ENCODE data around the gene METTL13.

Gene METTL13, protein sequence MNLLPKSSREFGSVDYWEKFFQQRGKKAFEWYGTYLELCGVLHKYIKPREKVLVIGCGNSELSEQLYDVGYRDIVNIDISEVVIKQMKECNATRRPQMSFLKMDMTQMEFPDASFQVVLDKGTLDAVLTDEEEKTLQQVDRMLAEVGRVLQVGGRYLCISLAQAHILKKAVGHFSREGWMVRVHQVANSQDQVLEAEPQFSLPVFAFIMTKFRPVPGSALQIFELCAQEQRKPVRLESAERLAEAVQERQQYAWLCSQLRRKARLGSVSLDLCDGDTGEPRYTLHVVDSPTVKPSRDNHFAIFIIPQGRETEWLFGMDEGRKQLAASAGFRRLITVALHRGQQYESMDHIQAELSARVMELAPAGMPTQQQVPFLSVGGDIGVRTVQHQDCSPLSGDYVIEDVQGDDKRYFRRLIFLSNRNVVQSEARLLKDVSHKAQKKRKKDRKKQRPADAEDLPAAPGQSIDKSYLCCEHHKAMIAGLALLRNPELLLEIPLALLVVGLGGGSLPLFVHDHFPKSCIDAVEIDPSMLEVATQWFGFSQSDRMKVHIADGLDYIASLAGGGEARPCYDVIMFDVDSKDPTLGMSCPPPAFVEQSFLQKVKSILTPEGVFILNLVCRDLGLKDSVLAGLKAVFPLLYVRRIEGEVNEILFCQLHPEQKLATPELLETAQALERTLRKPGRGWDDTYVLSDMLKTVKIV

DNA sequence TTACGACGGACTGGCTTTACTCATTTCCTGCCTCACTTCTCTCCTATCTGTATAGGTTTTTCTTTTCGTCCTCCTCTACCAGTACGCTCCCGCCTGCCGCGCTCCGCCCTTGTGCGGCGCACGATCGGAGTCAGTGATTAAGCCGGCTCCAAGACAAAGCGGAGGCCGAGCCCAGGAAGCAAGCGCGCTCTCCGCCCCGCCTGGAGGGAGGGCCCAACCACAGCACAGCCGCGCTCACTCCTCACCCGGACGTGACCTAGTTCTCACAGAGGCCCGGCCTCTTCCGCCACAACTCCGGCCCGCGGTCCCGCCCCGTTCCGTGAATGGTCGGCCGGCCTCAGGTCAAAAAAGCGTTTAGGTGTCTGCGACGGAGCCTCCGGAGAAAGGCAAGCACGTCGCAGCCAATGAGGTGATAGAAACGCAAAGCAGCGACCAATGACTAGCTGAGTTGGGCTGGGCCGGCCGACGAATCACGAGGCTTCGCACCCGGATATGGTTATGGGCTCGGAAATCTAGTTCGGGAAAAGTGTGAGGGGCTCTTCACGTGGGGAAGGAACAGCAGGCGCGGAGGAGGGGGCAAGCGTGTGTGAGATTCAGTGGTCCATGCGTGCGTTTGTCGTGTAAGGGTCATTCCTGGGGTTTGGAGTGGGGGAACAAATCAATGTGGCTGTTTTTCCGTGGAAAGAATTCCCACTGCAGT lies at the start of gene METTL13:
TSS of gene METTL13 (plus strand) at position 485 of the 700 bp plus-strand sequence. CDS start 308 bp downstream, outside the sequence.
- DNase-seq, result peak; percentile 98

DNA sequence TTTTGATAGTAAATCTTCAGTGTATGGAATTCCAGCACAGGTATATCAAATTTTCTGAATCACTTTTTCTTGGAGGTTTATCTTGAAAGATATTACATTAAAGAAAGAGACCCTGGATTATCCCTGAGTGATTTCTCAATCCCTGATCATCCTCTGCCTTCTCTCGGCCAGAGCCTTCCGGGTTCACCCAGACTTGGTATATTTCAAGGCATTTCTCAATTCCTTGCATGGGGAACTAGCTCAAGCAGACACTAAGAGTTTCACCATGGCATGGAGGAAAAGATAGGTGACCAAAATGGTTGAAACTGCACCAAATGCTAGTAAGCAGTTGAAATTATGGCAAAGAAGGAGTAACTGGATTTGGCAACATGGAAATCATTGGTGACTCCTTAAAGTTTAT lies 45.3 kb upstream of the METTL13 start:
- DNase-seq, result no peak

DNA sequence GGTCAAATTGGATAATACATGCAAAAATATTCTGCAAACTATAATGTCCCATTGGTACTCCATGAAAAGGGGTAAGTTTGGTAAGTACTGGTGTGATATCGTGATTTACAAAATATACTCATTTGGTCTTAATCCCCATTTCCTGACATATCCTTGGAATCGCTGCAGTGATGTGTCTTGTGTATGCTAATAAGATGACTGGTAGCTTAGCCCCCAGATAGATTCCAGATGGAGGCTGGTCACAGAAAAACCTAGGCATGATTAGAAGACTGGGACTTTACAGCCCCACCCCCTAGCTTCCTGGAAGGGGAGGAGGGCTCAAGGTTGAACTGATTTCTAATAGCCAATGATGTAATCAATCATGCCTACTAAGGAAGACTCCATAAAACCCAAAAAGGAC lies 42.5 kb upstream of the METTL13 start:
- no peak for DNase-seq

DNA sequence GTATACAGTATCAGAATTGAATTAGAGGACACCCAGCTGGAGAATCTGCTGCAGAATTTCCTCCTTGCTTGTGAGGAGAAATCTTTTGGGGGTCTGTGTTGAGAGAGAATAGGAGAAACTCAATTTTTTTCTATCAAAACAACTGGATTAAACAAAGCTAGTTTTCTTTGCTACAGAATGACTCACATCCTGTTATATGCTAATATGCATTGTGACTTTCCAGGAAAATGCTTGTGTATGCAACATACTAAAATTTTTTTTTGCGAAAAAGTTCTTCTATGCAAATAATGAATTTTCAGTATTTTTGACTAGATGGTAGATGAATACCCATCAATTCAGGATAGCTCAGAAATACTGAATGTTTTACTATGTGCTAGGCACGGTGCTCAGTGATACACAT lies 41.8 kb upstream of the METTL13 start:
- no peak for DNase-seq

DNA sequence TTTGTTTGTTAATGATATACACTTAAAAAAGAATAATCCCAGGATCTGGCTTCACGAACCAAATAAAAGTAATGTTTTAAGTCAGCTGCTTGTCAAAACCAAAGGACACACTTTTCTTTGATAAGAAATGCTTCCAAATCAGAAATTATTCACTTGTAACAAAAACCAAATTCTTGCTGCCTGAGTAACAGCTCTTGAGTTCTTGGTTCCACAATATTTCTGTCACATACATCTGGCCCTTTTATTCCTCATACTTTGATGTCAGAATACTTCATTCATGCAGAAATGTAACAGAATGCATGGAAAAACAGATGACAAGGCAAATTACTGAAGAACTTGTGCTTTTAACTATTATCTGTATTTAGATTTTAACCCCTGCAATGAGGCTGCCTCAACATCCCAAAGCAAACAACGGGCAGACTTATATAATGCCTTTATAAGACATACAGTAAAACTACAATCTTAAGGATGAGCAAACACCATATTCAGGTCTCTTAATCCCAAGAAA lies 41.0 kb upstream of the METTL13 start:
- DNase-seq, result no peak

DNA sequence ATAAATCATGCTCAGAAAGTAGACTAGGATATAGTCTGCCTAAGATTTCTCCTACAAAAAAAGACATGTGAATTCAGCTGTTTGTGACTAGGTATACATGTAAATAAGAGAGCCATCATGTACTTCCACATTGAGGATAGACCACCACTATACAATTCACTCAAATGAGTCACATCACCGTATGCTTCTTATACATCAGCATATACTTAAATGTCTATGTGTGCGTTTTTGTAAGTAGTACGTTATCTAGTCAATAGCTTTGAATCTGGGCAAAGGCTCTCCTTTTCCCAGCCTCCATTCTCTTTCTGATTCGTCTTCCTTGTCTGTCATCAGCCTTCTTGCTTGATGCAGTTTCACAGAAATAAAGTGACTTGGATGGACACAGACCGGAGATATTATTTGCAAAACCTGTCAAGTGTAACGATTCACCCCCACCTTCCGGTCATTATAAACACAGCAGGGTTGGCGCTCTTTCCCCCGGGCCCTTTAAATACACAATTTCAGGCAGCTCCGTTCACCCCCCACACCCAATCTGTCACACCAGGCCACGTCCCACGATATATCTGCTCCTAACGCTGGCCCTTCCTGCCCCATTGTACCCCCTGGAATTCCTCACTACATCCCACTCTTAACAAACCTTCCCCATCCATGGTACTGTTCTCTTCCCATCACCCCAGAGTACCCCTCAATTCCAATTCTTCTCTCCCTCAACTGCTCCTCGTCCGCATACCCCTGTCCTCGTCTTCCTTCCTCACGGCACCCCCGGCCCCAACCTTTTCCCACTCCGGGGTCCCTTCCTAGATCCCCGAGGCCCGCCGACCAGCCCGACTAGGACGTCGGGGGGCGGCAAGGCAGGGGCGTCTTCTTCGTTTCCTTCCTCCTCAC lies 40.2 kb upstream of the METTL13 start:
- DNase-seq, result peak; percentile 40

DNA sequence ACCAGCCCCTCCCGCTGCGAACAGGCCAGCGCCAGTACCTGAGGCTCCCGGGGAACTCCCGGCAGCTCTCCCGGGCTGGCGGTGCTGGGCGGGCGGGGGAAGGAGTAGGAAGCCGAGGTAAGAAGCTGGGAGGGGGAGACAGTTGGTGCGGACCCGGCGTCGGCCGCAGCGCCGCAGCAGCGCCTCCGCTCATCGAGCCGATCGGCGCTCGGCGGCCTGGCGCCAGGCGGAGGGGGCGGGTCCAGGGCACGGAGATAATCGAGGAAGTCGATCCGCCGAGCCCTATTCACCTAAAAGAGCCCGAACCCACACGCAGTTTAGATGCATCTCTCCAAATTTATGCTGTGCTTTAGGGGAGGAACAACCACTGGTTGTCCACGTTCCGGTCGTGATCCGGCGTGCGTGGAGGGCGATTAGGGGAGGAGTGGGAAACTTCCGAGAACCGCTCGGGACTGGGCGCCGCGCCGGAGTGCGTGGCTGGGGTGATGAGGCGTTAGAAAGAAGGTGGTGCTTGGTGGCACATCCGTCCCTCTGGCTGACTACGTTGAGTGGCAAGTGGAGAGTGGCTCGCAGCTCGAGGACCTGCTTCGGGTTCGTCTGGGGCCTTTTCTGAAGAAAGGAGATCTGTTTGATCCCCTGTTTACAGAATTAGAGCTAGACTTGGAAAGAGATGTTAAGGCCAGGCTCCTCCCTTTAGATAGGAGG lies 39.4 kb upstream of the METTL13 start, which contains the start of gene VAMP4:
TSS of gene VAMP4 (minus strand) at position 194 of the 705 bp plus-strand sequence. CDS start 3,651 bp downstream, outside the sequence.
- peak; percentile 84 for DNase-seq

DNA sequence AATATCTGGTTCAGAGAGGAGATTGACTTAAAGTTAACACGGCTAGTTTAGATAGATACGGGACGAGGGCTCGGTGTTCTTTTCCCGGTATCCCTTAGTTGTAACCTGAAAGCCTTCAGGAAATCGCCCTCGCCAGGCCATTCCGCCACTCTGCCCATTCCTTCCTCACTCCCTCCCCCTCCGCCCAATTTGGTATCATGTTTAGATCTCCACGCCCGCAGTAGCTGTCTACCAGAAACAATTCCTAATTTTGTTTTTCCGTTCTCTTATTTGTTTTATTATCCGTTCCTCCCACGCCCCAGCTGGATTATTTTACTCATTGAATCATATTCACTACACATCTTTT lies 38.9 kb upstream of the METTL13 start:
- DNase-seq, result peak; percentile 83

DNA sequence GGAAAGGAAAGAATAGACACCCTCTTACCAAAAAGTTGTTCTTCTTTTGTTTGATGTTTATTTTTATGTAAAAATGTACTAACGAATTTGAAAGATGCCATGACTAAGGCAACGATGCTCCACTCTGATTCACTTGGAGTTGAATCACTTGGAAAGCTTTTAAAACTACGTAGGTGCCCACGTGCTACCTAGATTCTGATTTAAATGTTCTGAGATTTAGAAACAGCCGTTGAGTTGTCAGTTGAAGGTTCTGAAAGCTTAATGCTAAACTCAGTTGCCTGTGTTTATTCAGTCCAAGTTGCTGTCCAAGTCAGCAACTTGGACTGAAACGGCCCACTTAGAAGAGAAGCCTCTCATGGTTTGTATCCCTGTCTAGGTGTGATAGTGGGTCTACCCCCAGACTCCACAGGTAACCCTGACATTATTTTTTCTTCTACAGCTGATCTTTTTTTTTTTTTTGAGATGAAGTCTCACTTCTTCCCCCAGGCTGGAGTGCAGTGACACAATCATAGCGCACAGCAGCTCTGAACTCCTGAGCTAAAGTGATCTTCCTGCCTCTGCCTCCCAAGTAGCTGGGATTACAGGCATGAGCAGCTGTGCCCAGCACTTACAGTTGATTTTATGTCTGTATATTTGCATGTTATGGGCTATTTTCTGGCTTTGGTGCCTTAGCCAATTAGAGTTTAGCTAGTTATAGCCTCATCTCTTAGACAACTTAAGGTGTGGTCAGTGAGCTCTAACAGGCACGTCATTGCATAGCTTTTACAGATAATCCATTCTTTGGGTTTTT lies 38.2 kb upstream of the METTL13 start:
- DNase-seq, result no peak

DNA sequence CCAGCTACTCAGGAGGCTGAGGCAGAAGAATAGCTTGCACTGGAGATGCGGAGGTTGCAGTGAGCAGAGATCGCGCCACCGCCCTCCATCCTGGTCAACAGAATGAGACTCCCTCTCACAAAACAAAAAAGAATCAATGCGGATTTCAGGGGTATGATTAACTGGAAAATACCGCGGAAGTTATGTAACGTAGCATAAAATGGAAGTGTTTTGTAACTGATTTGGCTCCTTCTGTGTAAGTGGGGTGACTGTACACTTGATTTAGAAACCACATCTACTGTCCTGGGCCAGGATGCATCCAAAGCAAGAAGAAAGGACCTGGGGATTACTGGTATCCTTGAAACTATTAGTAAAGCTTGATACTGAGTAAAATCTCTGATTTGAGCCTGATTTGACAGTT lies 36.5 kb upstream of the METTL13 start:
- no peak for DNase-seq

DNA sequence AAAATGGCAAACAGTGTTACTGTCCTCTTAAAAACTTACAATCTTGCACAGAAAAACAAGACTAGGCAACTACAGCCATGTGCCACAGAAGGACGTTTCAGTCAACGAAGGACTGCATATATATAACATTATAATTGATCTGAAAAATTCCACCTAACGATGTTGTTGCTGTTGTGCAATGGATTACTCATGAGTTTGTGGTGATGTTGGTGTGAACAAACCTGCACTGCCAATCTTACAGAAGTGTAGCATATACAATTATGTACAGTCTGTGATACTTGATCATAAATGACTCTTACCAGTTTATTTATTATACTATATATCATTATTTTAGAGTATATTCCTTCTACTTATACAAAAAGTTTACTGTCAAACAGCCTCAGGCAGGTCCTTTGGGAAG lies 32.8 kb upstream of the METTL13 start:
- DNase-seq, result no peak

DNA sequence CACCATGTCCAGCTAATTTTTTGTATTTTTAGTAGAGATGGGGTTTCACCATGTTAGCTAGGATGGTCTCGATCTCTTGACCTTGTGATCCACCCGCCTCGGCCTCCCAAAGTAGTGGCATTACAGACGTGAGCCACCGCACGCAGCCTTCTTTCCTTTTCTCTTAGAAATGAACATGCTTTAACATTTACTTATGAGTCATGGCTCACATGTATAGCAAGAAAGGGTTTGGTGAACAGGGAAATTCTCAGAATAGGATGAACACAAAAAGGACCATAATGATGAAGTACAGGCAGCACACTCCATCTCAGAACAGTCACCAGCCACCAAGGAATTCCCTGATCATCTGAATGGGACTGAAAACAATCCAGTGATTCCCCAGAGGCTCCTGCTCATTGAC lies 30.2 kb upstream of the METTL13 start:
- no peak for DNase-seq

DNA sequence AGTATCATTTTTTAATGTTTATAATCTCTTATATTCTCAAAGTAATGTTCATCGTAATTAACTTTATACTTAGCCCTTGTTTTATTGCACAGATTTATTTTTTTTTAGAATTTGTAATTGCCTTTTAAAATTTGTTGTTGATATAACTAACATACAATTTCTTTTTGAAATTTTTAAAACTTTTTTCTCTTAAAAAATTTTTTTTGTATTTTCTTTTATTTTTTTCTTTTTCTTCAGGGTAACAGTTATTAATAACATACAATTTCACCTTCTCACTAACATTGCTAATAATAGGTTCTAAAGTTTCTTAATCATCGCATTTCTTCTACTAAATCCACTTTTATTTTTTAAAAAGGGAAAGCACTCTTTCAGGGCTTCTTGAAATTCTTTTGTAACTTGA lies 28.3 kb upstream of the METTL13 start:
- DNase-seq, result no peak

DNA sequence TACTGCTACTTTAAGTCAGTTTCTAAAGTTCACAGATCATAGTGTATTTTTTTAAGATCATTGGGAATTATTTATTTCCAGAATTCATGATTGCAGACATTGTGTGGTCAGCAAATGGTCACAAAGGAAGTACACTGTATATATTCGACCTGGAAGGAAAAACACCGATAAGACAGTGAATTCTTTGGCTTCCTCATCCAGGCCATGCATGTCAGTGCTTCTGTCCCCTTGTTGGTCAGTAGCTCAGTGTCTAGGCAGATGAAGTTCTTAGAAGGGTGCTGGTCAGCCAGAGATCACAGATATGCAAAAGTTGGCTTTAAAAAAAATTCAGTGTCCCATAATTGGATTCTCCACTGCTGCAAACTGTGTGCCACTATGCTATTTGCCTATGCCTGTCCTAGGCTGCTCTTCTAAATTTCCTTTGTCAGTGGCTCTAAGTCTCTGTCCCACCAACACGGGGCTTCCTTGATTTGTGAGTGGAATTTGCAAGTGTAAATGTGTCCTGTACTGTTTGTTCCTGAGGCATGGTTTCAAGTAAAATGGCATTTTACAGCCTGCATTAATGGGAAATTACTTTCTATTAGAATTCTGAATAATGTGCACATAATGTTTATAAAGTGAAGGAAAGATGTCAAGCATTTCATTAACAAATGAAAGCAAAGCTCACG lies 27.6 kb upstream of the METTL13 start:
- DNase-seq, result no peak

DNA sequence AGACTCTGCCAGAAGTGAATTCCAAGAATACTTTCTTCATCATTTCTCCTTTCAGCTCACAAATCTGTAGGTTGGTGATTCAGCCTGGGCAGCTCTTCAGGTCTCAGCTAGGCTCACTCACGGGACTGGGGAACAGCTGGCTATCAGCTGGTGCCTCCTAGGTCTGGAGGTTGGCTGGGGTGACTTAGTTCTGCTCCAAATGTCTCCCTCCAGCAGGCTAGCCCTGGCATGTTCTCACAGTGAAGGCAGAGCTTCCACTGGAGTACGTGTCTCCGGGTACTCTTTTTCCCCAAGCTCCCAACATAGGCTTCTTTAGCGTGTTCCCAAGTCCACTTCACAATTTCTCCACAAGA lies 27.1 kb upstream of the METTL13 start:
- DNase-seq, result no peak

DNA sequence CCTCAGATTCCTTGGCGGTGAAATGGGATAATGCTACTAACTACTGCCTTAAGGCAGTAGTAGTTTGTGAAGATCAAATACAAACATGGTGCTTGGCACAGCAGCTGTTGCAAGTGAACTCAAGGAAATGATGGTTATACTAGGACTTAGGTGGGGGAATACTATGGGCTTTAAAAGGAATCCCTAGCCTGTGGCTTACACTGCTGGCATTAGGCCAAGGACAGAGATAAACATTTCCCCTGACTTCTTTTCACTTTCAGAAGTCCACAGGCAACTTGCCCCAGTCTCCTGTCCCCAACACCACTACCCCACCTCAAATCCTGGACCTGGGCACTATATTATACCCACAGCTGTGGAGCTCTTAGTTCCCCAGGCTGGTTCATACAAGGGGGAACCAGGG lies 26.5 kb upstream of the METTL13 start:
- DNase-seq, result no peak

DNA sequence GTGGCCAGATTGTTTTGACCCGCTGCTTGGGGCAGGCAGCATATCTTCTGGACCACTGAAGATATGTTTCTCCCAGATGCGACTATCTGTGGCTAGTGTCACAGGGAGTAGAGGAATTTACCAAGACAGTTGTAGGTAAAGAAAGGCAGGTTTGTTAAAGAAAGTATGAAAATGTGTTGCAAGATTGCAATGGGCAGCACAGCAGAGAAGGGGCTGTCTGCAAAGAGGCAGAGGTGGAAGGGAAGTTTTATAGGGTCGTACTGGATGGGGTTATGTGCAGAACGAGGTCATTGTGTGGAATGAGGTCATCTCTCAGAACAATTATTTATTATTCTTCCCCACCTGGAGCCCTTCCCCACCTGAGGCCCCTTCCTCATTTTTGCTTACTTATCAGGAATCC lies 24.6 kb upstream of the METTL13 start:
- DNase-seq, result no peak

DNA sequence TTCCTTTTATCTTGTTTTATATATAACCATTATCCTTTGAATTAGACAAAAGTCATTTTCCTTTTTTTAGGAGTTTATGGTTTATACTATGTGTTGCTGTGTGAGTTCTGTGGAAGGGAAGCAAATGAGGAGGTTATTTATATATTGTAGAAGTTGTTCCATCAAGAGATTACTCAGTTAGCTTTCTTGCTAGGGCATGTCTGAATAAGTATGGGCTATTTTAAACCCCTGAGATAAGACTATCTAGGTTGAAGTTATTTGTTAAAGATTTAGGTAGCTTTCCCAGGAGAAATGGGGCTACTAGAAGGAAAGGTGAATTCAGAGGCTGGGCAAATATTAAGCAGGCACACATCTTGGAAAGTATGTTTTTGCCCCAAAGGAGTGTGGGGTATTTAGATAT lies 23.4 kb upstream of the METTL13 start:
- DNase-seq, result no peak

DNA sequence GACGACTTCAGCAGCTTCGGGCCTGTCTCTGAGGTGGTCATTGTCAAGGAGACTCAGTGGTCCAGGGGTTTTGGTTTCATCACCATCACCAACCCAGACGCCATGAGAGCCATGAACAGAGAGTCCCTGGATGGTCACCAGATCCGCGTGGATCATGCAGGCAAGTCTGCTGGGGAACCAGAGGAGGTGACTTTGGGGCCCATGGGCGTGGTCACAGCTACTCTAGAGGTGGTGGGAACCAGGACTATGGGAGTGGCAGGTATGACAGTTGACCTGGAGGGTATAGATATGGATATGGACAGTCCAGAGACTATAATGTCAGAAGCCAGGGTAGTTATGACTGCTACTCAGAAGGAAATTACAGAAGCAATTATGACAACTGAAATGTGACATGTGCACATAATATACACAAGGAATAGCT lies 19.3 kb upstream of the METTL13 start:
- DNase-seq, result no peak

DNA sequence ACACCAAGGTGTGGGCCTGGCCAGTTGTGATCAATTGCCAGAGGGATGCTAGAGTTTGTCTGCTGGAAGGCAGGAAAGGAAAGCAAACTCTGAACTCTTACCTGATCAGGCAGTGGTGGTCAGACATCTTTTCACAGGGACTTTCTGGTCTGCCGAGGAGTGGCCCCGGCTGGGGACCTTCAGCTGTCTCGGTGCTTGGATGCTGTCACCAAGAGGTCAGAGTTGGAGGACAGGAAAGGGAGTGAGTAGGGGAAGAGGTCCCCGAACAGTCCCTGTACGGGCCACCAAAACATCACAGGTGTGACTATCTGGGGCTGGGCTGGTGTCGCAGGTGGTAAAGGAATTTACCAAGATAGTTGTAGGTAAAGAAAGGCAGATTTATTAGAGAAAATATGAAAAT lies 17.7 kb upstream of the METTL13 start:
- DNase-seq, result no peak

DNA sequence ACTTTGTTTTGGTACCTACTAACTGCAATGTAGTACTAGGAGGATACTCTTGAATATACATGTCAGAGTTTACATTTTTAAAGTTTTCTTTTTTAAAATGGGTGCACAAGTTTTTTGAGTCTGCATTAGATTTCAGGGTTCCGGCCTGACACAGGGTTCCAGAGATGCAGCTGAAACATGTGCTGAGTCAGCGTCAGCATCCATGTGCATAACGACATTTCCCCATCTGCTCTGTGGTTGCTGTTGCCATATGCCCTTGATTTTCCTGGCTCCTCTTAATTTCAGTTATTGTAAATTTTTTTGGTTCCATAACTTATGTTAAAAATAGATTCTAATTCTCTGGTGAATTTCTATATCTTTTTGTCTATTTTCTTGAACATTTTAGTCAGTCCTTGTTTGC lies 12.3 kb upstream of the METTL13 start:
- no peak for DNase-seq
